Measurements from ENCODE around the gene SETDB2.

- TF ChIP-seq POLR2A (IDR thresholded peaks at IDR 0.05; ENCODE audit: low read depth, low read length), result no peak
- no peak for TF ChIP-seq POLR2AphosphoS5 (IDR thresholded peaks at IDR 0.05; ENCODE audit: low read depth, low read length)
- TF ChIP-seq TAF1 (IDR thresholded peaks at IDR 0.05; ENCODE audit: borderline replicate concordance, low read depth, low read length), result no peak
Measured at GRCh38 chr13:49403996-49404702, 39.9 kb upstream of the SETDB2 start.

All from GM12892 (cell line).